H1 (cell line): Measurements from ENCODE around the gene TWIST2. TPM values are rescaled to one million over a fixed set of nuclear protein-coding genes. Genes with fewer than 3 reads are reported as not detected.

Experiments
- CBX5 ChIP-seq: fragments of 300-800, 300-1000 bp; sonication (generic); IDR thresholded peaks from 2 replicates; pipeline ENCODE4 v1.7.1; 2016; ENCODE audit warnings: antibody characterized with exemption, low read length, low read depth
- CHD1 ChIP-seq: IDR thresholded peaks from 2 replicates; pipeline ENCODE4 v1.6.1; 2012; ENCODE audit warnings: low read depth, low read length, improper control_type of control experiment
- GTF2F1 ChIP-seq: IDR thresholded peaks from 2 replicates; pipeline ENCODE4 v1.6.1; 2012; ENCODE audit warnings: low read depth, low read length, improper control_type of control experiment, borderline replicate concordance
- HDAC6 ChIP-seq: IDR thresholded peaks from one replicate; pipeline ENCODE4 v1.7.1; 2012; ENCODE audit warnings: low read depth, mild to moderate bottlenecking, inconsistent platforms, low read length, moderate library complexity
- KDM5A ChIP-seq: fragments of 200-600 bp; IDR thresholded peaks from 2 replicates; pipeline ENCODE4 v1.7.1; 2012; ENCODE audit warnings: mild to moderate bottlenecking, low read length, inconsistent platforms, mixed read lengths
- PHF8 ChIP-seq: fragments of 200-600 bp; sonication (generic); conservative IDR thresholded peaks from 2 replicates; pipeline ENCODE4 v1.7.1; 2012; ENCODE audit warnings: low read depth, mild to moderate bottlenecking, inconsistent platforms, low read length, moderate library complexity
- POLR2A ChIP-seq, 2 experiments: IDR thresholded peaks; 1 replicate in 1 of 2; 2 replicates in 1 of 2; pipeline ENCODE4 v1.6.1; 2011; ENCODE audit warnings: low read depth in 2 of 2, low read length in 2 of 2, mild to moderate bottlenecking in 2 of 2; ENCODE audit errors: control extremely low read depth in 1 of 2
- POLR2AphosphoS5 ChIP-seq: IDR thresholded peaks from 2 replicates; pipeline ENCODE4 v1.6.1; 2011; ENCODE audit warnings: low read depth, low read length
- SP1 ChIP-seq: IDR thresholded peaks from 2 replicates; pipeline ENCODE4 v1.6.1; 2011; ENCODE audit warnings: low read depth, low read length
- SP4 ChIP-seq: IDR thresholded peaks from 2 replicates; pipeline ENCODE4 v1.6.1; 2012; ENCODE audit warnings: low read length, inconsistent platforms
- SUZ12 ChIP-seq: fragments of 200-600 bp; sonication (generic); IDR thresholded peaks from 2 replicates; pipeline ENCODE4 v1.6.1; 2012; ENCODE audit warnings: mild to moderate bottlenecking, inconsistent platforms, low read length, moderate library complexity, mixed read lengths
- TEAD4 ChIP-seq: IDR thresholded peaks from 2 replicates; pipeline ENCODE4 v1.6.1; 2012; ENCODE audit warnings: low read depth, low read length, inconsistent platforms, mixed read lengths
- polyA plus RNA-seq, 7 experiments: library from polyadenylated mRNA; depleted of rRNA in 3 of 7; stranded (reverse) in 5 of 7; unstranded in 2 of 7; fragments of >200 nt in 5 of 7; fragments of 200-250 nt in 2 of 7; gene quantifications; 1 replicate in 5 of 7; 2 replicates in 1 of 7; 4 replicates in 1 of 7; pipeline versions ENCODE4 v1.2.1 to v1.2.3, GENCODE V29; 2011 to 2013; ENCODE audit warnings: missing spikeins in 2 of 7, mixed read lengths in 2 of 7
- total RNA-seq: library from RNA; stranded (reverse); fragmentation: NEBNext Ultra II Directional; extraction: Animal tissue kit (Norgen Biotek cat#: 25700); gene quantifications from 2 replicates; pipeline ENCODE4 v1.2.1, GENCODE V29; 2021
- TF ChIP-seq, protein P1 (sequence below): fragments of 300-600 bp; sonication (generic); IDR thresholded peaks from 2 replicates; pipeline ENCODE4 v1.7.1; 2012; ENCODE audit warnings: low read length, moderate library complexity, mild to moderate bottlenecking, inconsistent platforms; ENCODE audit not compliant: insufficient replicate concordance

Gene TWIST2
- total and polyA plus RNA-seq, 2 of the 8 experiments (the other 6 are each of a cell fraction or from before 2014, with no cell fraction given), result 2.6 to 4.3 TPM

DNA sequence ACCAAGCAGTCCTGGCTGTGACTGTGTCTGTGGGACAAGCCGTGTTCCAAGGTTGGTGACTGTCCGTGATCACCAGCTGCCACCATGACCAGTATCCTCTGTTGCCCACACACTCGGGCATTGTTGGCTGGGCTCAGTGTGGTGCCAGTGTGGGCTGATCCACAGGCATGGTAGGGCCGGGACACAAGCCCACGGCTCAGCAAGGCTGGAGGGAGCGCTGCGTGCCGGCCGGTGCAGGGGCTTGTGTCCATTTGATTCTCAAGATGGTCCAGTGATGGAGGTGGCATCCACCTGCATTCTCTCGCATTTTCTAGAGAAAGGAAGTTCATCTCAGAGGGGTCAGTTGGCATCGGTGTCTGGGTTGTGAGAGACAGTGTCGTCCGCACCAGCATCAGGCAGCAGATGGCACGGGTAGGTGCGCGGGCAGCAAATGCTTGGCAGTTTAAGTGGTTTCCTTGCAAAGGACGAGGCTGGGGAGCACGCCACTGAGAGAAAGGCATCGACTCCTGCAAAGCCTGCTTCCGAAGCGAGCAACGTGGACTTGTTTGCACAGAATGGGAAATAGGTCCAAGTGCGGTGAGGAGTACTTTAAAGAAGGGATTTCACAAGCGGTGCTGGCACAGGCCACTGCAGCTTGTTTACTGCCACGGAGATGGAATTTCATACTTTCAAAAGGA lies 20.9 kb downstream of the TWIST2 start (continued):
- TF ChIP-seq, protein P1, sequence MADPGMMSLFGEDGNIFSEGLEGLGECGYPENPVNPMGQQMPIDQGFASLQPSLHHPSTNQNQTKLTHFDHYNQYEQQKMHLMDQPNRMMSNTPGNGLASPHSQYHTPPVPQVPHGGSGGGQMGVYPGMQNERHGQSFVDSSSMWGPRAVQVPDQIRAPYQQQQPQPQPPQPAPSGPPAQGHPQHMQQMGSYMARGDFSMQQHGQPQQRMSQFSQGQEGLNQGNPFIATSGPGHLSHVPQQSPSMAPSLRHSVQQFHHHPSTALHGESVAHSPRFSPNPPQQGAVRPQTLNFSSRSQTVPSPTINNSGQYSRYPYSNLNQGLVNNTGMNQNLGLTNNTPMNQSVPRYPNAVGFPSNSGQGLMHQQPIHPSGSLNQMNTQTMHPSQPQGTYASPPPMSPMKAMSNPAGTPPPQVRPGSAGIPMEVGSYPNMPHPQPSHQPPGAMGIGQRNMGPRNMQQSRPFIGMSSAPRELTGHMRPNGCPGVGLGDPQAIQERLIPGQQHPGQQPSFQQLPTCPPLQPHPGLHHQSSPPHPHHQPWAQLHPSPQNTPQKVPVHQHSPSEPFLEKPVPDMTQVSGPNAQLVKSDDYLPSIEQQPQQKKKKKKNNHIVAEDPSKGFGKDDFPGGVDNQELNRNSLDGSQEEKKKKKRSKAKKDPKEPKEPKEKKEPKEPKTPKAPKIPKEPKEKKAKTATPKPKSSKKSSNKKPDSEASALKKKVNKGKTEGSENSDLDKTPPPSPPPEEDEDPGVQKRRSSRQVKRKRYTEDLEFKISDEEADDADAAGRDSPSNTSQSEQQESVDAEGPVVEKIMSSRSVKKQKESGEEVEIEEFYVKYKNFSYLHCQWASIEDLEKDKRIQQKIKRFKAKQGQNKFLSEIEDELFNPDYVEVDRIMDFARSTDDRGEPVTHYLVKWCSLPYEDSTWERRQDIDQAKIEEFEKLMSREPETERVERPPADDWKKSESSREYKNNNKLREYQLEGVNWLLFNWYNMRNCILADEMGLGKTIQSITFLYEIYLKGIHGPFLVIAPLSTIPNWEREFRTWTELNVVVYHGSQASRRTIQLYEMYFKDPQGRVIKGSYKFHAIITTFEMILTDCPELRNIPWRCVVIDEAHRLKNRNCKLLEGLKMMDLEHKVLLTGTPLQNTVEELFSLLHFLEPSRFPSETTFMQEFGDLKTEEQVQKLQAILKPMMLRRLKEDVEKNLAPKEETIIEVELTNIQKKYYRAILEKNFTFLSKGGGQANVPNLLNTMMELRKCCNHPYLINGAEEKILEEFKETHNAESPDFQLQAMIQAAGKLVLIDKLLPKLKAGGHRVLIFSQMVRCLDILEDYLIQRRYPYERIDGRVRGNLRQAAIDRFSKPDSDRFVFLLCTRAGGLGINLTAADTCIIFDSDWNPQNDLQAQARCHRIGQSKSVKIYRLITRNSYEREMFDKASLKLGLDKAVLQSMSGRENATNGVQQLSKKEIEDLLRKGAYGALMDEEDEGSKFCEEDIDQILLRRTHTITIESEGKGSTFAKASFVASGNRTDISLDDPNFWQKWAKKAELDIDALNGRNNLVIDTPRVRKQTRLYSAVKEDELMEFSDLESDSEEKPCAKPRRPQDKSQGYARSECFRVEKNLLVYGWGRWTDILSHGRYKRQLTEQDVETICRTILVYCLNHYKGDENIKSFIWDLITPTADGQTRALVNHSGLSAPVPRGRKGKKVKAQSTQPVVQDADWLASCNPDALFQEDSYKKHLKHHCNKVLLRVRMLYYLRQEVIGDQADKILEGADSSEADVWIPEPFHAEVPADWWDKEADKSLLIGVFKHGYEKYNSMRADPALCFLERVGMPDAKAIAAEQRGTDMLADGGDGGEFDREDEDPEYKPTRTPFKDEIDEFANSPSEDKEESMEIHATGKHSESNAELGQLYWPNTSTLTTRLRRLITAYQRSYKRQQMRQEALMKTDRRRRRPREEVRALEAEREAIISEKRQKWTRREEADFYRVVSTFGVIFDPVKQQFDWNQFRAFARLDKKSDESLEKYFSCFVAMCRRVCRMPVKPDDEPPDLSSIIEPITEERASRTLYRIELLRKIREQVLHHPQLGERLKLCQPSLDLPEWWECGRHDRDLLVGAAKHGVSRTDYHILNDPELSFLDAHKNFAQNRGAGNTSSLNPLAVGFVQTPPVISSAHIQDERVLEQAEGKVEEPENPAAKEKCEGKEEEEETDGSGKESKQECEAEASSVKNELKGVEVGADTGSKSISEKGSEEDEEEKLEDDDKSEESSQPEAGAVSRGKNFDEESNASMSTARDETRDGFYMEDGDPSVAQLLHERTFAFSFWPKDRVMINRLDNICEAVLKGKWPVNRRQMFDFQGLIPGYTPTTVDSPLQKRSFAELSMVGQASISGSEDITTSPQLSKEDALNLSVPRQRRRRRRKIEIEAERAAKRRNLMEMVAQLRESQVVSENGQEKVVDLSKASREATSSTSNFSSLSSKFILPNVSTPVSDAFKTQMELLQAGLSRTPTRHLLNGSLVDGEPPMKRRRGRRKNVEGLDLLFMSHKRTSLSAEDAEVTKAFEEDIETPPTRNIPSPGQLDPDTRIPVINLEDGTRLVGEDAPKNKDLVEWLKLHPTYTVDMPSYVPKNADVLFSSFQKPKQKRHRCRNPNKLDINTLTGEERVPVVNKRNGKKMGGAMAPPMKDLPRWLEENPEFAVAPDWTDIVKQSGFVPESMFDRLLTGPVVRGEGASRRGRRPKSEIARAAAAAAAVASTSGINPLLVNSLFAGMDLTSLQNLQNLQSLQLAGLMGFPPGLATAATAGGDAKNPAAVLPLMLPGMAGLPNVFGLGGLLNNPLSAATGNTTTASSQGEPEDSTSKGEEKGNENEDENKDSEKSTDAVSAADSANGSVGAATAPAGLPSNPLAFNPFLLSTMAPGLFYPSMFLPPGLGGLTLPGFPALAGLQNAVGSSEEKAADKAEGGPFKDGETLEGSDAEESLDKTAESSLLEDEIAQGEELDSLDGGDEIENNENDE, result no peak
- TF ChIP-seq POLR2A (IDR thresholded peaks at IDR 0.05; ENCODE audit: control extremely low read depth in 1 of 2, low read depth in 2 of 2, low read length in 2 of 2), result no peak
- TF ChIP-seq CBX5, result no peak
- TF ChIP-seq SP4, result no peak
- TF ChIP-seq CHD1, result no peak
- no peak for TF ChIP-seq SUZ12
- TF ChIP-seq SP1, result no peak
- TF ChIP-seq POLR2AphosphoS5, result no peak
- TF ChIP-seq KDM5A, result no peak
- TF ChIP-seq TEAD4, result no peak
- no peak for TF ChIP-seq HDAC6
- TF ChIP-seq PHF8, result no peak
- no peak for TF ChIP-seq GTF2F1
